HG02885 (cell line): ENCODE measurements around the gene PADI2.
"Not testable (repeated sequence)": the region's sequence is repeated elsewhere in the genome, so short reads cannot be mapped to it uniquely, and the experiment has no call there.

Source experiments
- ATAC-seq: cut with Tn5 transposase; IDR thresholded peaks from one replicate; pipeline ENCODE4 v1.9.1; 2021; ENCODE audit warnings: mild to moderate bottlenecking; ENCODE audit not compliant: unreplicated experiment, poor library complexity

The PADI2 gene

GRCh38 chr1:17062751-17063150 lies 56.5 kb downstream of the PADI2 start:
- ATAC-seq: not testable (repeated sequence)

DNA sequence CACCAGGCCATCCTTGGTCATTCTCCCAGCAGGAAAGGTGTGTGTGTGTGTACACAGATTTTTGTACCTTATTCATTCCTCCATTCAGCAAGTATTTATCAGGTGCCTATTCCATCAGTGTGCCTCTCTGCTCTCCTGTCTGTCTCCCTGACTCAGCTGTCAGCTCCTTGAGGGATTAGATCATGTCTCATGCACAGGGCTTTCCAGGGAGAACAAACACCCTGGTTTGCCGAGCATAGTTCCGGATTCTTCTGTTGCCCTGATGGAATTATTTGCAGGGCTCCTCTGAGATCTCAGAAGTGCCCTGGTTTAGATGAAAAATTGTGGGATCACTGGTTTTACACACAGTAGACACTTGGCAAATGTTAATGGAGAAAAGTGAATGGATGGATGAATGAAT lies 57.4 kb downstream of the PADI2 start:
- no peak for ATAC-seq

DNA sequence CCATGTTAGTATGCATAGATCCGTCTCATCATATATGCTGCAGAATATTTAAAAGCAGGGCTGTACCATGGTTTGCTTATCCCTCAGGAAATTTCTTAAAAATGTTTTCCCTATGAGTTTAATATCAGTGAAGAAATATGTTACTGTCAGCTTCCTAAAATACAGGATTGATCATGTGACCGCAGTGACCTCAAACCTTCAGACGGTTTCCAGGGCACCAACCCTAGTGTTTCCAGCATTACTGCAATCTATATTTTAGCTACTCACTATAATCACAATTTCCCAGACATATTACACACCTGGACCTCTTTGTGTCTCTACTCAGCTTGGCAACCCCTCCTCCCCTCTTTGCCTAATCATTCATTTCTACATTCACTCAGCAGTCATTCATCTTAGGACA lies 57.8 kb downstream of the PADI2 start:
- ATAC-seq: no peak

DNA sequence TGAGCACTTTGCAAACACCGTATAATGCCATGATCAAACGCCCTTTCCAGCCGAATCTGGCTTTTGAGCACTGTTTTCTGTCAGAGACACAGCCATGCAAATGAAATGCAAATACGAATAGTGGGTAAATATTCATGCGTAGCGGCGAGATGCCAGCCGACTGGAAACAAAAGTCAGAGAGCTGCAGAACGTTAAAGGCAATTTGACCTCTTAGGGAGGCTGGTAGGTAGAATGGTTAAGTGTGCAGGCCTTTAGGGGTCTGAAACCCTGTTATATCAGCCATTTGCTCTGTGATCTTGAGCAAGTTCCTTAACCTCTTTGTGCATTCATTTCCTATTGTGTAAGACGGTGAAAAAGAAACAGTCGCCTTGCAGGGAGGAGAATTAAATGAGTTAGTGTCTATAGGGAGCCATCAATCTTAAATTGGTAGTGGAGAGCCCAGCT lies 58.9 kb downstream of the PADI2 start:
- ATAC-seq: no peak

DNA sequence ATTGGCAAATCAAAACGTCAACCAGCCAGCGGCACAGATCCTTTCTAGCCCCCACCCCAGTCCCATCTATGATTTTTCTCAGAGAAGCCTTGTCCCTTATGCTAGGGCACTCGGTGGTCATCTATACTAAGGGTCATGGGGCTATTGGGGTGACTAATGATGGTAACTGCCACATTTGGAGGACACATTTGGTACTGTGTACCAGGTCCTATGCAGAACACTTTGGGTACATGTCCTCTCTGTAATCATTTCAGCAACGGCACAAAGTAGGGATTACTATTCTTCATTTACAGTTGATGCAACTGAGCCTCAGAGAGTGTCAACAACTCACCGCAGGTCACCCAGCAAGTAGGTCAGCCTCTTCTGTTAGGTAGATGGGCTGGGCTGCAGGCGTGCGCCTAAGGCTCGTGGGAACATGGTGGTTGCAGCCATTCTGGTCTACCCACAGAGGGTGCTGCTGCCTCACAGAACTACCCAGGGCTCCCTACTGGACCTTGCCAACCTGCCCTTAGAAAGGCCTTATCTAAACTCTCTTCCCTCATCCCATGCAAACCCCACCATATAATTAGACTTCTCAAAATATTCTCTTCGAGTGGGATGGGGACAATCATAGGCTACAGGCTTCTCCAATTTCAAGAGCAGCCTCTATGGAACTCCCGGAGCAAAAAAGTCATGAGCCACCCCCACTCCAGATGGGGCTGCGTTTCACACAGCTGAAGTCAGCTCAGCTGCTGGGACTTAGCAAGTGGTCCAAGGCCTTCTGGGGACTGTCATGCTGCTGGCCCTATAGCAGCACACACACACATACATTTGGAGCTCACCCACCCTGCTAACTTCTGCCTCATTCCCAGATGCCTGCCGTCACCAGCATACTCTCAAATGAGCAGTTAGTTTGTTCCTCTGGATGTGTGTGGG lies 59.6 kb downstream of the PADI2 start:
- ATAC-seq: no peak

- ATAC-seq: no peak
Observed at GRCh38 chr1:17056551-17056950, 62.7 kb downstream of the PADI2 start.

DNA sequence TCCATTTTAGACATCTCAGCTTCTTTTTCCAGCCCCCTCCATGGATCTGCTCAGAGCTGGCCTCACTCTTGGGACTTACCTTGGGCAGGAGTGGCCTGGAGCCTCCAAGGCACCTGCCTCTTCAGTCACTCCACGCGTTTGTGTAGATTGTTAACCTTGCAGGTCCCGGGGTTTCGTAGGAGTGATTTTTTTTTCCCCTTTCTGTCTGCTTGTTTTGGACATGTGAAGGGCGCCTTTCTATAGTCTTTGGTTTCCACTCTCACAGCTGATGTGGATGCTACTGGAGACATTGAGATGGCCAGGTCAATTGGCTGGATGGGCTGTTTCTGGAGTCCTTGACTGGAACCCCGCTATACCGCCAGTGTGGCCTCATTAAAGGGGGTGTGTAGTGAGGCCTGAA lies 63.5 kb downstream of the PADI2 start:
- ATAC-seq: no peak

DNA sequence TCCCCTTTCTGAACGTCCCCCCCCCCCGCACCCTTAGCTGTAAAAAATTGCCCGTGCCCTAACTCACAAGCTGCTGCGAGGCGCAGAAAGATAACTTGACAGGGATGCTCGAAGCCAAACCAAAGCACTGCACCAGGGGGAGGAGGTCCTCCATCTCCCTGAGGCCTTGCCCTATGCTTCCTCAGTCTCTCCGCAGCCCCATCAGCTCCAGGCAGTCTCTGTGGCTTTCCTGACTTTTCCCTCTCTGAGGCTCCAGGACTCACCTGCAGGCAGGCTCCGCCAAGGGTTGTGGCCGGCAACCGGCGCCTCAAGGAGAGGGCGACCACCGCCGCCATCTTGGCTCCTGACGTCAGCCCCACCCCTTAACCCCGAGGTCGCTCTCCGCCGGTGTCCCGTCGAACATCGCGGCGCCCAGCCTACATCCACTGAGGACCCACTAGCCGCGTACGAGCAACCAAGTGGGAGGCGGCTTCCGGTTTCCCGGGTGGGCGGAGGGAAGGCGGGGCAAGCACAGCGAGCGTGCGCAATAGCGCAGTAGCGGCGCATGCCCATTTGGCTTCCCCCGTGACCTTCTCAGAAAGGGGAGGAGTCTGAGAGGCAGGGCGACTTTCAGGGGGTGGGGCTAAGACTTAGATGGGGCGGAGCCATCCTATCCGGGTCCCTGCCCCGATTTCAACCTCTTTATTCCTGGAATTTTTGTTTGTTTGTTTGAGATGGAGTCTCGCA lies 65.4 kb downstream of the PADI2 start, which contains the start of gene SDHB:
TSS of gene SDHB (minus strand) at position 348 of the 726 bp plus-strand sequence. CDS start at position 335, 13 bp downstream.
- peak; percentile 98 for ATAC-seq

DNA sequence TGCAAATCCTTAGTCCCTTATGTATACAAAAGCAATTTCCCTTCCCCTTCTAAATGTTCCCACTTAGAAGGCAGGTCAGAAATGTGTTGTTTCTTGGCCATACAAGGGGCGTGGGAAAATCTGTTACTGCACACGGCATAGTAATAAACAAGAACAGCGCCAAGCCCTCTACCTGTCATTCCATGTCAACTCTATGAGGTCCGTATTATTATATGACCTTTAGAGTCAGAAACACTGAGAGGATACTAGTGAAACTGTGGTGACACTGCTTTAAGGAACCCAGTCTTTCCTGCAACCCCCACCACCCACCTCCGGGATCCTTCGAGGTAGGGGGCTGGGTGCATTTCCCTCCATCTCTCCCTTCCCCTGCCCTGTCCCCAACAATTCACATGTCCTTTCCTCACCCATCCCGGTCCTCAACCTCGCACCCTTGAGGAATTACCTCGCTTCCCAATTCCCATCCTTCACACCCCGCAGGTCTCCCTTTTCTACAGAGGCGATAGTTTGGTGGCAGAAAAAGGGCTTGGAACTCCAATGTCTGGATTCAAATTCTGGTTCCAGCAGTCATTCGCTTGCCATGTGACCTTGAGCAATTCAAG lies 66.1 kb downstream of the PADI2 start:
- no peak for ATAC-seq

DNA sequence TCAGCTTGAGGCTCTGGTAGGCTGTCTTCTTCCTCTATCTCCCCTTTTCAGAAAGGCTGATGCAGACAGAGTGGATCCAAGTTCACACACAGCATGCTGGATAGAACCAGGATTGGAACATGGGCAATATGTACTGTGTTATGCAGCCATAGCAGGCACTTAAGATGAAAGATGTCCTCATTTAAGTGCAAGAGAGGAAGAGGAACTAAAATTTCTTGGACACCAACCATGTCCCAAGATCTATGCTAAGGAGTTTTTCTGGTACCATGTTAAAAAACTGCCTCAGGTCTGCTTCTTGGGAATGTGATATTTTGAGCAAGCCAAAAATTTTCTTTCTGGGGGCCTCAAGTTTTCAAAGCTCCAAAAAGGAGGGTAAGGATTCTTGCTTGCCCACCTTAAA lies 66.6 kb downstream of the PADI2 start:
- no peak for ATAC-seq

DNA sequence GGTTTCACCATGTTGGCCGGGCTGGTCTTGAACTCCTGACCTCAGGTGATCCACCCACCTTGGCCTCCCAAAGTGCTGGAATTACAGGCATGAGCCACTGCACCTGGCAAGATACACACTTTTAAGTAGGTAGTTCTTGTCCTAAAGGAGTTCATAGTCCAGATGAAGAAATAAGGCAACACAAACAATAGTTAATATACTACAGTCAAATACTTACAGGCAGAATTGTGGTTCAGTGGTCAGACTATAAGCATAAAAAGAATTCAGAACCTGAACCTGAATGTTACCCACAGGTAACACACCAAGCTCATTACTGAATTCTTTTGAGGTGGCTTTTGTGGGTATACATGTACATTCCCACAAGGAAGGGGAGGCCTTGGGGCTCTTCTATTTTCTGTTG lies 67.2 kb downstream of the PADI2 start:
- ATAC-seq: no peak

DNA sequence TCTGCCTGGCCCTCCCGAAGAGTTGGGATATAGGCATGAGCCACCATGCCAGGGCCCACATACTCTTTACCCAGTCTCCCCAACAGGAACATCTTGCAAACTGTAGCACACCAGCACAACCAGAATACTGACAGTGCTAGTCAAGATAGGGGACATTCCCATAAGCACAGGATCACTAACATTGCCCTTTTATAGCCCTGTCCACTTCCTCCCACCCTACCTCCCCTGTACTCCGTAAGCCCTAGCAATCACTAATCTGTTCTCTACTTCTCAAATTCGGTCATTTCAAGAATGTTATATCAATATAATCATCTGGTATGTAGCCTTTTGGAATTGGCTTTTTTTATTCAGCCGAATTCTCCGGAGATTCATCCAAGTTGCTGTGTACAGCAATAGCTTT lies 71.3 kb downstream of the PADI2 start:
- ATAC-seq: no peak

GRCh38 chr1:17046334-17046657 lies 73.0 kb downstream of the PADI2 start:
- no peak for ATAC-seq

GRCh38 chr1:17045634-17046333 lies 73.5 kb downstream of the PADI2 start:
- no peak for ATAC-seq

DNA sequence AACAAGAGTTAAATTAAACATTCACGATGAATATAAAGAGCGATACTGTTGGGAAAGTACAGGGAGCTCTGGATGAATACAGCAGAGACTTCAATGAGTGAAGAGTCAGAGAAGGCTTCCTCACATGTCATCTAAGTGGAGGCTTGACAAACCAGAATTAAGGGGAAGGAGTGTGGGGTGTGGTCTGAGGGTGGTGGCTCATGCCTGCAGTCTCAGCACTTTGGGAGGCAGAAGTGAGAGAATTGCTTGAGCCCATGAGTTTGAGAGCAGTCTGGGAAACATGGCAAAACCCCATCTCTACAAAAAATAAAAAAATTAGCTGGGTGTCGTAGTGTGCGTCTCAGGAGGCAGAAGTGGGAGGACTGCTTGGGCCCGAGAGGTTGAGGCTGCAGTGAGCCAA lies 74.1 kb downstream of the PADI2 start:
- no peak for ATAC-seq

DNA sequence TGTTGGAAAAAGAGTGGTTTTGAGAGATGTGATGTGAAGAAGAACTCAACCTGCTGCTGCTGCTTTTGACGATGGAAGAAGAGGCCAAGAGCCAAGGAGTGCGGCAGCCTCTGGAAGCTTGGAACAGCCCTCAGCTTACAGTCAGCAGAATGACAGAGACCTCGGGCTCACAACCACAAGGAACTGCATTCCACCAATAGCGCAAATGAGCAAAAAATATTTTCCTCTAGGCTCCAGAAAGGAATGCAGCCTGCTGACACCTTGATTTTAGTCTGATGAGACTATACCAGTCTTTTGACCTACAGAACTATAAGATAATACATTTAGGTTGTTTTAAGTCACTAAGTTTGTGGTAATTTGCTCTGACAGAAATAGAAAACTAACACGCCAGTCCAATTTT lies 75.6 kb downstream of the PADI2 start:
- no peak for ATAC-seq

DNA sequence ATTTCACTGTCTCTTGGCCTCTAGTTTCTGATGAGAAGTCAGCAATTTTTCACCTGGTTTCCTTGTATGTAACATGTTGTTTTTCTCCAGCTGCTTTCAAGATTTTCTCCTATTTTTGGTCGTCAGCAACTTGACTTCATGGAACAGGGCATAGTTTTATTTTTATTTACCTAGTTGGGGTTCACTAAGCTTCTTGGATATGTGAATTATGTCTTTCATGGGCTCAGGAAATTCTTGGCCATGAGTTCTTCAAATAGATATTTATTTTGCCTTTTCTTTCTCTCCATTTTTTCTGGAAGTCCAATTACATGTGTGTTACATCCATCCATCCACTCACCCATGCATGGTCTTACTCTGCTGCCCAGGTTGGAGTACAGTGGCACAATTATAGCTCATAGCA lies 79.1 kb downstream of the PADI2 start:
- ATAC-seq: no peak

DNA sequence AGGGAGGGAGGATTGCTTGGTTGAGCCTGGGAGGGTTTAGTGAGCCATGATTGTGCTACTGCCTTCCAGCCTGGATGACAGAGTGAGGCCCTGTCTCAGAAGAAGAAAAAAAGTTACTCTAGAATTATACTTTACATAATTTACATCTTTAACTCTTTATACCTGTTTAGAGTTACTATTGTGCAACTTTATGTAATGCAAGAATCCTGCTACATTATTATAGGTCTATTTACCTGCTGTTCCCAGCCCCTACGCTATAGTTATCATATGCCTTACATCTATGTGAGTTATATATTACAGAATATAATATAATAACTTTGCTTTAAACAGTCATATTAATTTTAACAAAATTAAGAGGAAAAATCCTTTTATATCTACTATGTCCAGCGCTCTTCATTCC lies 79.7 kb downstream of the PADI2 start:
- no peak for ATAC-seq

DNA sequence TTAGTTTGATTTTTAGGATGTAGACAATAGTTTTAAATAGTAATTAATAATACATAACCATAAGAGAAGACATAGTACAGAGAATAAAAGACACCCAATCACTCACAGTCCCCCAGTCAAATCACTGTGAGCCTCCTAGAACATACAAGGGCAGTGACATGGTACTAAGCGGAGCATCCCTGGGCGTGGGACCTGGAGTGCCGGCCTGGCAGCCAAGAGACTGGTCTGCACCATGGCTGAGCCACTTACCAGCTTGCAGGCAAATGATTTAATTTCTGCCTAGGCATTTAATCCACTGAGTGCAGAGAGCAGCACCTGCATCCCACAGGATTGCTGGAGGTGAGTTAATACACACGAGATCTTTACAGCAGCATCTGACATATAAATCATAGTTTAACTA lies 85.8 kb downstream of the PADI2 start:
- ATAC-seq: no peak

DNA sequence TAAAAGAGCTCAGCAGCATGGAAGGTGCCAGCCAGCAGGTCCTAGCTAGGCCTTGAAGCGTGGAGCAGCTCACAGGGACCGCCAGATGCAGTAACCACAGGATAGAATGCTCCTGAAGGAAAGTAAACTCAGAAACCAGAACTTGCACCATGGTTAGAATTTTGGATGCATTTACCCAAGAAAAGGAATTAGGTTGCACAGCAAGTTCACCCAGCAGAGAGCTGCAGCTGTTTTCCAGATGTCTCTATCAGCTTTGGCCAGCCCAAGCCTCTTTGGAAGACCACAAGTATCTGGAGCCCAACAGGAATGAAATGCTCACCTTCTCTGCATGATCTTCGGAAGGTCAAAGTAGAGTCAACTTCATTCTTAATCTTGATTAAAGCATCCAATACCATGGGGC lies 86.5 kb downstream of the PADI2 start:
- no peak for ATAC-seq

DNA sequence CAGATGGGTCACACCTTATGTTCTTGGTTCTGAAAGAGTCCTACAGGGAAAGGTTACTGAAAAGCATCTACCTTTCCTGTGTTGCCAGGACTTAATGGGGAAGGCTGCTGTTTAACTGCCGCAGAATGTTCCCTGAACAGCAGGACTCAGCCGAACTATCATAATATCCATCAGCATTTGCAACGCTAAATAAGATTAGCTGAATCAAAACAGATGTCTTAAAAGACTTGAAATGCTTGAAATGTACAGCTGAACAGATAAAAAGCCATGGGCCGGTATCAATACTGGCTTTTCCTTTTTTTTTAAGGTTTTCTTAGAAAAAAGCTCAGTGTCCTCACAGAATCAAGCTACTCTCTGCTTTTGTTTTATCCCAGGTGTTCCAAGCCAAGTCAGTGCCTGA lies 87.8 kb downstream of the PADI2 start:
- ATAC-seq: no peak
